T-cell (primary cell): Measurements from ENCODE around the gene FTO. TPM values are rescaled to one million over a fixed set of nuclear protein-coding genes. Genes with fewer than 3 reads are reported as not detected.

ENCODE experiments used
- ATAC-seq, 4 experiments: fragments of 200-7000 bp in 3 of 4; fragments of 150-1000 bp in 1 of 4; cut with Tn5 transposase; replicated peaks in 1 of 4; 1 replicate in 3 of 4; 2 replicates in 1 of 4; pipeline ENCODE4 v1.10.0; 2021; ENCODE audit warnings: moderate library complexity in 3 of 4, mild to moderate bottlenecking in 2 of 4, moderate number of reproducible peaks in 1 of 4
- CTCF ChIA-PET, 2 donors: fragments of 300-600 bp; sonication (Branson Sonifier 250); formaldehyde crosslinking; loops; one replicate each; lab custom pipeline; 2022; ENCODE audit warnings: antibody characterized with exemption in 2 of 2; lab: Charles Lee
- POLR2A ChIA-PET, 2 donors: fragments of 300-600 bp; sonication (Branson Sonifier 250); formaldehyde crosslinking; loops; one replicate each; lab custom pipeline; 2022; ENCODE audit warnings: antibody characterized with exemption in 2 of 2; lab: Charles Lee
- DNase-seq, 35 experiments: peaks; one replicate each; pipeline versions ENCODE4 v3.0.0 to v3.0.0-alpha.2; 2013 to 2023
- H3K27ac ChIP-seq: one replicate; pipeline ENCODE4 v1.5.1; 2013; ENCODE audit warnings: low read length
- H3K27me3 ChIP-seq, 2 experiments: replicated peaks in 1 of 2; 1 replicate in 1 of 2; 2 replicates in 1 of 2; pipeline versions ENCODE4 v1.6.1 to v1.7.0; 2013; ENCODE audit warnings: low read length in 1 of 2, mixed read lengths in 1 of 2; ENCODE audit not compliant: control insufficient read depth in 2 of 2, insufficient read depth in 2 of 2; ENCODE audit errors: extremely low read depth in 1 of 2
- H3K36me3 ChIP-seq, 2 donors: 1 replicate in 1 of 2; 2 replicates in 1 of 2; pipeline versions ENCODE4 v1.6.1 to v1.7.0; 2013; ENCODE audit warnings: low read length in 1 of 2; ENCODE audit not compliant: control insufficient read depth in 2 of 2, insufficient read depth in 1 of 2; ENCODE audit errors: extremely low read depth in 1 of 2
- H3K4me1 ChIP-seq, 2 experiments: 1 replicate in 1 of 2; 2 replicates in 1 of 2; pipeline versions ENCODE4 v1.6.1 to v1.7.0; 2013; ENCODE audit warnings: low read length in 2 of 2, mixed read lengths in 1 of 2; ENCODE audit not compliant: insufficient read depth in 2 of 2, control insufficient read depth in 1 of 2; ENCODE audit errors: extremely low read depth in 1 of 2
- H3K4me3 ChIP-seq, 2 donors: 1 replicate in 1 of 2; 2 replicates in 1 of 2; pipeline versions ENCODE4 v1.5.1 to v1.7.0; 2013; ENCODE audit warnings: mild to moderate bottlenecking in 2 of 2, low read length in 1 of 2, moderate library complexity in 1 of 2; ENCODE audit not compliant: control insufficient read depth in 1 of 2; ENCODE audit errors: extremely low read depth in 1 of 2
- H3K9me3 ChIP-seq: 2 replicates; pipeline ENCODE4 v1.7.0; 2013
- H3K27ac Mint-ChIP-seq, 2 donors: one replicate each; pipeline ENCODE4 v1.8.0; 2020 to 2021; ENCODE audit warnings: mild to moderate bottlenecking in 2 of 2, mixed read lengths in 2 of 2
- H3K27me3 Mint-ChIP-seq, 2 donors: one replicate each; pipeline ENCODE4 v1.8.0; 2021 to 2022; ENCODE audit warnings: mixed read lengths in 2 of 2
- H3K36me3 Mint-ChIP-seq: one replicate; pipeline ENCODE4 v1.8.0; 2021; ENCODE audit warnings: mixed read lengths
- H3K4me1 Mint-ChIP-seq, 3 donors: one replicate each; pipeline ENCODE4 v1.8.0; 2020 to 2022; ENCODE audit warnings: mixed read lengths in 3 of 3, mild to moderate bottlenecking in 1 of 3
- H3K4me3 Mint-ChIP-seq, 3 donors: one replicate each; pipeline ENCODE4 v1.8.0; 2020 to 2022; ENCODE audit warnings: mild to moderate bottlenecking in 3 of 3, mixed read lengths in 3 of 3, moderate library complexity in 3 of 3
- H3K9me3 Mint-ChIP-seq, 3 donors: one replicate each; pipeline ENCODE4 v1.8.0; 2020 to 2022; ENCODE audit warnings: mixed read lengths in 3 of 3
- WGBS: methylation state at CpG from one replicate; pipeline ENCODE4 v1.1.5; 2013; ENCODE audit warnings: missing lambda C conversion rate; ENCODE audit not compliant: insufficient coverage; 5-methylcytosine and 5-hydroxymethylcytosine counted together
- total RNA-seq, 35 experiments: library from RNA in 6 of 35; stranded (reverse) in 6 of 35; fragments of 120-200 nt in 1 of 35; gene quantifications; one replicate each; pipeline versions ENCODE4 v1.2.1 to v1.2.4 and lab custom pipeline; 2013 to 2026

Gene FTO
- total RNA-seq, 5 donors from 2014 or later (not counting 1 experiment from before 2014, with no cell fraction given), result 44.7 to 69.0 (median 46.0) TPM

GRCh38 chr16:53714205-53715022 lies 10.5 kb downstream of the FTO start:
- ChIA-PET POLR2A (no interaction called here), CTCF (no interaction called here)
- Mint-ChIP-seq H3K36me3 (peaks cover 18% of the 10 kb centered on the region), H3K4me1 (peaks cover 49 to 56% (median 51%) of the 10 kb centered on the region in 3 donors), H3K4me3 (no peak overlapping the region), H3K9me3 (no peaks in the 10 kb centered on the region), H3K27ac (no peak overlapping the region), H3K27me3 (no peaks in the 10 kb centered on the region)
- Histone ChIP-seq H3K36me3 (peaks cover 0 to 3% of the 10 kb centered on the region in 2 donors), H3K27ac (no peak overlapping the region), H3K4me1 (no peaks in the 10 kb centered on the region), H3K27me3 (no peaks in the 10 kb centered on the region), H3K9me3 (peaks cover 3% of the 10 kb centered on the region), H3K4me3 (no peak overlapping the region)
- DNase-seq (no peak), ATAC-seq (no peak)
- WGBS, result 100% methylated on average over 4 of the region's 7 CpGs

- Histone ChIP-seq H3K4me3 (no peak overlapping the region), H3K36me3 (peaks cover 0 to 3% of the 10 kb centered on the region in 2 donors), H3K9me3 (peaks cover 3% of the 10 kb centered on the region), H3K4me1 (no peaks in the 10 kb centered on the region), H3K27me3 (no peaks in the 10 kb centered on the region), H3K27ac (no peak overlapping the region)
- Mint-ChIP-seq H3K27ac (no peak overlapping the region), H3K4me3 (no peak overlapping the region), H3K27me3 (no peaks in the 10 kb centered on the region), H3K36me3 (peaks cover 18% of the 10 kb centered on the region), H3K4me1 (peaks cover 51 to 54% (median 52%) of the 10 kb centered on the region in 3 donors), H3K9me3 (no peaks in the 10 kb centered on the region)
- WGBS, result 100% methylated on average over 1 of the region's 2 CpGs
- ATAC-seq (no peak), DNase-seq (no peak)
- ChIA-PET POLR2A (no interaction called here), CTCF (no interaction called here)
Observed at GRCh38 chr16:53715023-53715384, 11.0 kb downstream of the FTO start.

GRCh38 chr16:53717577-53717976 lies 13.6 kb downstream of the FTO start:
- Histone ChIP-seq H3K4me3 (no peak overlapping the region), H3K9me3 (peaks cover 3% of the 10 kb centered on the region), H3K36me3 (peaks cover 0 to 3% of the 10 kb centered on the region in 2 donors), H3K4me1 (no peaks in the 10 kb centered on the region), H3K27ac (no peak overlapping the region), H3K27me3 (no peaks in the 10 kb centered on the region)
- Mint-ChIP-seq H3K27me3 (no peaks in the 10 kb centered on the region), H3K36me3 (peaks cover 13% of the 10 kb centered on the region), H3K27ac (no peak overlapping the region), H3K9me3 (no peaks in the 10 kb centered on the region), H3K4me1 (peaks cover 51 to 68% (median 56%) of the 10 kb centered on the region in 3 donors), H3K4me3 (no peak overlapping the region)
- POLR2A ChIA-PET, result no interaction called here
- CTCF ChIA-PET, result no interaction called here
- ATAC-seq, result no peak
- WGBS, result no CpG with 5 or more reads among the region's 3 CpGs
- no peak for DNase-seq

- peaks cover 42 to 48% (median 46%) of the 10 kb centered on the region in 3 donors for H3K4me1 Mint-ChIP-seq
- WGBS, result 96% methylated on average over 3 of the region's 5 CpGs
- H3K27ac ChIP-seq, result no peak overlapping the region
- ATAC-seq (no peak), DNase-seq (no peak)
- no peaks in the 10 kb centered on the region for H3K27me3 ChIP-seq
- H3K4me3 ChIP-seq, result no peak overlapping the region
- POLR2A ChIA-PET, result no interaction called here
- H3K9me3 ChIP-seq, result peaks cover 3% of the 10 kb centered on the region
- H3K9me3 Mint-ChIP-seq, result no peaks in the 10 kb centered on the region
- H3K4me3 Mint-ChIP-seq, result no peak overlapping the region
- no peak overlapping the region for H3K27ac Mint-ChIP-seq
- CTCF ChIA-PET, result no interaction called here
- peaks cover 11% of the 10 kb centered on the region for H3K36me3 Mint-ChIP-seq
- H3K4me1 ChIP-seq, result no peaks in the 10 kb centered on the region
- H3K36me3 ChIP-seq, result peaks cover 0 to 3% of the 10 kb centered on the region in 2 donors
- no peaks in the 10 kb centered on the region for H3K27me3 Mint-ChIP-seq
Observed at GRCh38 chr16:53721017-53721416, 17.1 kb downstream of the FTO start.

- Histone ChIP-seq H3K36me3 (no peaks in the 10 kb centered on the region), H3K9me3 (no peaks in the 10 kb centered on the region), H3K27me3 (no peaks in the 10 kb centered on the region), H3K27ac (no peak overlapping the region), H3K4me3 (no peak overlapping the region), H3K4me1 (no peaks in the 10 kb centered on the region)
- no peaks in the 10 kb centered on the region for H3K27me3 Mint-ChIP-seq
- no peak overlapping the region for H3K4me3 Mint-ChIP-seq
- ChIA-PET POLR2A (no interaction called here), CTCF (interaction anchor here in 1 of 2 donors (0.6 kb wide), 1 partner anchor 12 kb away, joined by 5 read pairs; no protein-coding TSS in a partner anchor)
- ATAC-seq (no peak), DNase-seq (no peak)
- peaks cover 0 to 7% (median 3%) of the 10 kb centered on the region in 3 donors for H3K9me3 Mint-ChIP-seq
- H3K27ac Mint-ChIP-seq, result no peak overlapping the region
- peaks cover 29 to 52% (median 44%) of the 10 kb centered on the region in 3 donors for H3K4me1 Mint-ChIP-seq
- peaks cover 30% of the 10 kb centered on the region for H3K36me3 Mint-ChIP-seq
Observed at GRCh38 chr16:53726625-53727024, 22.7 kb downstream of the FTO start.

GRCh38 chr16:53730693-53731092 lies 26.7 kb downstream of the FTO start:
- WGBS, result 100% methylated on average over 1 of the region's 3 CpGs
- H3K4me1 Mint-ChIP-seq, result peaks cover 31 to 49% (median 39%) of the 10 kb centered on the region in 3 donors
- ATAC-seq, result no peak
- no peak for DNase-seq
- ChIA-PET POLR2A (no interaction called here), CTCF (no interaction called here)
- Histone ChIP-seq H3K4me1 (no peaks in the 10 kb centered on the region), H3K27ac (no peak overlapping the region), H3K27me3 (no peaks in the 10 kb centered on the region), H3K4me3 (no peak overlapping the region), H3K36me3 (no peaks in the 10 kb centered on the region), H3K9me3 (no peaks in the 10 kb centered on the region)
- peaks cover 28% of the 10 kb centered on the region for H3K36me3 Mint-ChIP-seq
- H3K27me3 Mint-ChIP-seq, result no peaks in the 10 kb centered on the region
- no peak overlapping the region for H3K27ac Mint-ChIP-seq
- H3K9me3 Mint-ChIP-seq, result peaks cover 0 to 7% (median 3%) of the 10 kb centered on the region in 3 donors
- H3K4me3 Mint-ChIP-seq, result no peak overlapping the region
